ENCODE results near the gene CAPN10.
A peak's percentile ranks its signal among the peaks of the same experiment; 100 is the strongest.

CAPN10 gene

GRCh38 chr2:240575101-240575965, 11.2 kb upstream of the CAPN10 start:
- no peak for DNase-seq

DNA sequence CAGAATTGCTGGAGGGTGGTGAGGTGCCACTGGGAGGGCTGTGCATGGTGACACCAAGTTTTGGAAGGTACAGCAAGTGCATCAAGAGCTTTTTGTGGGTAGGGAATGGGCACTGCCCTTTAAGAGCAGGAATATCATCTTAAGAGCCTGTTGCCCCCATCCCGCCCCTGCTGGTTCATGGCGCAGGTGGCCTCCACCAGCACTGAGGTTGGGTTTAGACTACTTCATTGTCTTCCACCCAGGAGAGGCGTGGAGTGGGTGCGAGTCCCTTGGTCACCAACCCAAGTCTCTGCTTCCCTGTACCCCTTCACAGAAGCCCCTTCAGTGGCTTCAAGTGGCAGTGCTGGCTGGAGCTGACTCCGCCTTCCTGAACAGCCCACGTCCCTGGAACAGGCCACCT, 10.5 kb upstream of the CAPN10 start:
- no peak for DNase-seq

DNA sequence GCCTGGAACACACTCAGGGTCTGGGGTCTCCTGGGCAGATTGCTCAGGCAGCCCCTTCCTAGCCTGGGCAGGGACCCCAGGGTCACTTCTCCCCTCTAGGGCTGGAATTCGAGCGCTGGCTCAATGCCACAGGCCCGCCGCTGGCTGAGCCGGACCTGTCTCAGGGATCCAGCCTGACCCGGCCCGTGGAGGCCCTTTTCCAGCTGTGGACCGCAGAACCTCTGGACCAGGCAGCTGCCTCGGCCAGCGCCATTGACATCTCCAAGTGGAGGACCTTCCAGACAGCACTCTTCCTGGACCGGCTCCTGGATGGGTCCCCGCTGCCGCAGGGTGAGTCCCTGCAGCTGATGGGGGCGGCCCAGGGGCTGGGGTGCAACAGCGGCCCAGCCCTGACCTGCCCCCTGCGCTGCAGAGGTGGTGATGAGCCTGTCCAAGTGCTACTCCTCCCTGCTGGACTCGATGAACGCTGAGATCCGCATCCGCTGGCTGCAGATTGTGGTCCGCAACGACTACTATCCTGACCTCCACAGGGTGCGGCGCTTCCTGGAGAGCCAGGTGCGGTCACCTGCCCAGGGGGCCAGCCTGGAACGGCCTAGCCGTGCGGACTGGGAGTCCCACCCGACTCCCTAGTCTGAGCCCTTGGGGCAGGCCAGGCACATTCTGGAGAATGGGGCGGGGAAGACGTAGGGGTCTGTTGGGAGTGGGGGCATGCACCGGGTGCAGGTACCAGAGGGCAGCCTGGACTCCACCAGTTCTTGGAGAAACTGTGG, 9.9 kb upstream of the CAPN10 start:
- DNase-seq, result no peak

GRCh38 chr2:240577281-240578109, 9.0 kb upstream of the CAPN10 start:
- DNase-seq, result no peak

- no peak for DNase-seq
These were observed 8.5 kb upstream of the CAPN10 start for GRCh38 chr2:240578110-240578450.

GRCh38 chr2:240578488-240578887, 8.0 kb upstream of the CAPN10 start:
- DNase-seq, result no peak

DNA sequence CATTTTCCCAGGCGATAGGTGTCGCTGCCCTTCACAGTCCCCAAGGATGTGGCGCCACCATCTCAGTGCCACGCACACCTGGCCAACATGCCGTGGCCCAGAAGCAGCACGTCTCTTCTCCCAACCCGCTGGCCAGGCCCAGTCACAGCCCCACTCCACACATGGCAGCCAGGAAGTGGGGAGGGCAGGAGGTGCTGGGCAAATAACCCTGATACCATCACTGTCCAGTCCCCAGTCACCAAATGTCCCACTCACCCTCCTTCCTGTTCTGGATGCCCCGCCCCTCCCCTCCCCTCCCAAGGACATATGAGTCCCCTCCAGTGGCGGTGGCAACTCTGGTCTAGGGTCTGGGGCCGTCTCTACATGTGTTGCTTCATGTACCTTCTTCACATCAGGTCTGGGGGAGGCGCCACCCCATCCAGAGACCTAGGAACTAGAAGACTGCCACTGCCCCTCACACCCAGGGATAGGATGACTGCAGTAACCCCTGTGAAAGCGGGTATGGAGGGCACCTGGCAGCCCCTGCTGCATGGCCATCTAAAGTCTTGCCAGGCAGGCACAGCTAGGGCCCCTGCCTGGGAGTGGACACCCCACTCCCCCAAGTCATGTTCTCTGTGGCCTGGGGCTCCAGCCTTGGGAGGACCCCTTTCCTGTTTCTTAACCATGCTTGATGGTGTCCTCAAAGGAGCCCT, 7.3 kb upstream of the CAPN10 start:
- DNase-seq, result no peak

DNA sequence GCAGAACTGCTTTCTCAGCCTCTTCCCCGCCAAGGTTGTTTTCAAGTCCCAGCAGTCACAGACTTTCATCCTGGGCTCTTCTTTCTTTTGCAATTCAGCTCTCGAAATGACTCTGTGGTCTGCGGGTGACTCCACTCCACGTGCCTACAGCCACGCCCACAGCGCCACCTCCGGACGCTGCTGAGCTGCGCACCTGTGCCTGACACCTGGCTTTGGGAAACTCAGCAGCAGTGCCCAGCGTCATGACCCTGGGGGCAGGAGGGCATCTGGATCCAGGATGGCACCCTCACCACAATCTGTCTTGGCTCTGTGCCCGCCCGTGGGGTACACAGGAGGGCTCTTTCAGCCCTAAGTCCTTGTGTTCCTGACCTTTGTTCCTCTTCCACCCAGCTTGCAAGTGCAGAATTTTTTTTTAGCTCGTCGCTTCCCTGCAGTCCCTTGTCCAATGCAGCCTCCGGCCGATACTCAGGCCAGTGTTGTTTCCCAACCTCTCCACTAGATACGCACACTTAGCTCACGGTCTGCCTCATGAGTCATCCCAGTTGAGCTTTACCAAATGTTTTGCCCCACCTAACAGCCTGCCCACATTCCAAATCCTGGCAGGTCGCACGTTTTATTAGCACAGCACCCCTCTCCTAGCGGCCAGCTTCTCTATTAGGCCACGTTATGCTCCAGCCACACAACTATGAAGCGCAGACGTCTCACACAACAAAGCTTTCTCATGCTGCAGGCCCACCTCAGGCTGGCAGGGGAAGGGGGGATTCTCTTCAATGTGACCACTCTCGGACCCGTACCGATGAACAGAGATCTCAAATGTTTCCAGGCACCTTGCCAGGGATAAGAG, 6.5 kb upstream of the CAPN10 start:
- peak; percentile 85 for DNase-seq

GRCh38 chr2:240581811-240582210, 4.7 kb upstream of the CAPN10 start:
- no peak for DNase-seq

GRCh38 chr2:240582781-240583180, 3.8 kb upstream of the CAPN10 start:
- no peak for DNase-seq

- DNase-seq, result no peak
These were observed 2.8 kb upstream of the CAPN10 start for GRCh38 chr2:240583774-240584173.

DNA sequence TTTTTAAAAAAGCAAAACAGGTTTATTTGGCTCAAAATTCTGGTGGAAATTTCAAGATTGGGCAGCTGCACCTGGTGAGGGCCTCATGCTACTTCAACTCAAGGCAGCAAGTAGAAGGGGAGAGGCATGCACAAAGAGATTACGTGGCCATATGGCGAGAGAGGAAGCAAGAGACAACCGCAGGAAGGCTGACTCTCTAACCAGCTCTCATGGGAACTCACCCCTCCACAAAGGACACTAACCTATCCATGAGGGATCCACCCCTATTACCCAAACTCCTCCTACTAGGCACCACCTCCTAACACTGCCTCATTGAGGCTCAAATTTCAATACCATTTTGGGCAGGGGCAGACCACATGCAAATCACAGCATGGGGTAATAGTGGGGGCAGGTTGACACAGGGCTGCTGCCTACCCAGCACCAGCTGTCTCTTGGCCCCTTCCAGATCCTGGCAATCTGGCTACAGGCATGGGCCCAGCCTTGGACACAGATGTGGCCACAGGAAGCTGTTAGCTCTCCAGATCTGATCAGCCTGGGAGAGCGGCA, 2.0 kb upstream of the CAPN10 start:
- no peak for DNase-seq

DNA sequence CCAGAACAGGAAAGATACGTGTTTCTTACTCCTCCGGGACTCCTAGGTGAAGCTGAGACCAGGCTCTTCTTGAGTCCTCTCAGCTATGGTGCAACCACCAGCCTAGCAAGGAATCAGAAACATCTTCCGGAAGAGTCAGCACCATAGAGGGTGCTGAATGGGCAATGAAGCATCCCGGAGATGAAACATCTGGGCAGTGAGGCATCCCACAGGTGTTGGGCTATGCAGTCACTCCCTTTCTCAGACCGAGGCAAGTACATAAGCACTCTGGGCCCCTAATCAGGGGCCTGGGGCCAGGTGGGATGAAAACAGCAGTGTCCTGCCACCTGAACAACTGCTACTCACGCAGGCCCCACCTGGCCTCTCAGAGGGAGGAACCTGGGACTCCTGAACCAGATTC, 1.4 kb upstream of the CAPN10 start:
- no peak for DNase-seq

DNA sequence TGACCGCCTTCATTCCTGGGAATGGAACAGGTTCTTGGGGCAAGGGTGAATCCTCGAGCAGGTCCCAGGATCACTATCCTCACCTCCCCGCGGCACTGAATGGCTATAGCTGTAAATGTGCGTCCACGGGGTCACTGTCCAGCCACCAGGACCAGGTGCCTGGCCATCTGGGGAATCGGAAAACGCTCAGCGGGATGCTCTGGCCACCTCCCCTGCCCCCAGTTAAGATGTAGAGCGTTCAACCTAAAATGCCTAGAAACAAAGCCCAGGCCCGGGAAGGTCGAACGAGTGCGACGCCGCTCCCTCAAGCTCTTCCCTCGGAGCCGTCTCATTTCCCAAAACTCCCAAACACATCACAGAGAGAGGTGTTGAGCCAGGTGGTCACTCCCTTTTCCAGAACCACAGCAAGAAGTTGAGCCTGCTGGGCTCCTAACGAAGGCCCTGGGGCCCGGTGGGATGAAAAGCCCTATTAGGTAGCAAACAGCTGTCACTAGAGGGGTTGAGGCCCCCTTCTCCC, 795 bp upstream of the CAPN10 start:
- DNase-seq, result no peak

DNA sequence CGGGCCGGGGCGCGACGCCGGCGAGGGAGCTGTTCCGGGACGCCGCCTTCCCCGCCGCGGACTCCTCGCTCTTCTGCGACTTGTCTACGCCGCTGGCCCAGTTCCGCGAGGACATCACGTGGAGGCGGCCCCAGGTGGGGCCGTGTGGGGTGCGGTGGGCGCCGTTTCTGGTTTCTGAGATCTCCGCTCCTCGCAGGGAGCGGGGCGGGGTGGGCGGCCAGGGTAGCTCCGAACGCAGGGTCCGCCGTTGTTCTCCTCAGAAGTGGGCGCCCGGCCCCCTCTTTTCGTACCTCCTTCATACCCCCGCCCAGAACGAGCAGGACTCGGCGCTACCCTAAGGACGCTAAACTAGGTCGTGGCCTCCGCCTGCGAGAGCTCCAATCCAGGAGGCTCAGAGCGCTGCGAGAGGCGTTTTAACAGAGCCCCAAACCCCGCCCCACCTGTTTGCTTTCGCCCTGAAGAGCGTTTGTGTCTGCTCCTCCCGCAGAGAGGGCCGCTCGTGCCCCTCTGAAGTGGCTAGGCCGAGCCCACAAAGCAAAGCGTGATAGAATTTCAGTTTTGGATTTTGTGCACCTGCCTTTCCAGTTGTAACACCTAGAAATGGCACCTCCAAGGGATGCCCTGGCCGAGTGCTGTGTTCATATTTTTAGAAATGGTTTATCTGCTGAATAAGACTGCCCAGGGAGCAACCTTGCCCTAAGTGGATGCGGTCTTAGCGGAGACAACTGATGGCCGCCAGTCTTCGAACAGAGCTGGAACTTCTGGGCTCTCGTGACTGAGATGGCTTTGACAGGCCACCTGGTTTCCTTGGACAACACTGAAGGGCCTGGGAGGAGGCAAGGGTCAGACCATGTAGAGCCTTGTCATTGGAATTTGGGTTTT, 626 bp downstream of the CAPN10 start:
- peak; percentile 70 for DNase-seq

DNA sequence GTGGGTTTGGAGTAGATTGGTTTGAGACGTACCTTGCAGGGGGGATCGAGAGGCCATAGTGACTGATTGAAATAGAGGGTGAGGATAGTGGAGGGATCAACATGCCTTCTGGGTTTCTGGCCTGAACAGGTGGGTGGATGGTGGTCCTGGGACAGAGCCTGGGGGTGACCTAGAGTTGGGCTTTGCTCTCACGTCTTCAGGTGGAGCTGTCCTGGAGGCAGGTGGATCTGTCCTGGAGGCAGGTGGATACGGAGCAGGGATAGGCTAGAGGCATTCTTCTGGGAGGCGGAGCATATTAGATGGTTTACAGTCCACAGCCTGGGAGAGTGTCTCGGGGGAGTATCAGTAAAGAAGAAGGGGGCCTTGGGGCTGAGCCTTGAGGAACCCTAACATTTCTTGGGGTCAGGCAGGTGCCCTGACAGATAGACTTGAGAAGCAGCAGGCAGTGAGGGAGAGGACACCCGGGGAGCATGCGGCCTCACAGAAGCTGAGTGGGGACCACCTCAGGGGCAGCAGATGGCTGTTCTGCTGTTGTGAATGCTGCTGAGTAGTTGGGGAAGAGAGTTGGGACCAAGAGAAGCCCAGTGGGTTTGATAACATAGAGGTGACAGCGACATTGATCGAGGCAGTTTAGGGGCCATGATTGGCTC, 1.6 kb downstream of the CAPN10 start:
- no peak for DNase-seq

DNA sequence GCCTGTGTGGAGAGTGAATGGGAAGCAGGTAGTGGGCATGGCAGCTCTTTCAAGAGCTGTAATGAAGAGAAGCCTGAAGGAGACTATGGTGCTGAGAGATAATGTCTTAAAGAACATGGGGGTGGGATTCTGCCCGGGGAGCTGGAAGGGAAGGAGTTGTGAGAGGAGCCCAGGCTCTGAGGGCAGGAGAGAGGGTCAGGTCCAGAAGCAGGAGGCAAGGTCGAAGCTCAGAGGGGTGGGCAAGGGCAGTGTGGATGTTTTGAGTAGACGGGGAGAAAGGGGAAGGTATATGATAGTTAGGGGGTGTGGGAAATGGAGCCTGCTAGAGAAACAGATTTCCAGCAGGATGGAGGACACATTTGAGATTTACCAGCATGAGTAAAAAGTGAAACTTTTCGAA, 2.1 kb downstream of the CAPN10 start:
- DNase-seq, result no peak

- DNase-seq, result no peak
These were observed 2.8 kb downstream of the CAPN10 start for GRCh38 chr2:240589375-240589774.

DNA sequence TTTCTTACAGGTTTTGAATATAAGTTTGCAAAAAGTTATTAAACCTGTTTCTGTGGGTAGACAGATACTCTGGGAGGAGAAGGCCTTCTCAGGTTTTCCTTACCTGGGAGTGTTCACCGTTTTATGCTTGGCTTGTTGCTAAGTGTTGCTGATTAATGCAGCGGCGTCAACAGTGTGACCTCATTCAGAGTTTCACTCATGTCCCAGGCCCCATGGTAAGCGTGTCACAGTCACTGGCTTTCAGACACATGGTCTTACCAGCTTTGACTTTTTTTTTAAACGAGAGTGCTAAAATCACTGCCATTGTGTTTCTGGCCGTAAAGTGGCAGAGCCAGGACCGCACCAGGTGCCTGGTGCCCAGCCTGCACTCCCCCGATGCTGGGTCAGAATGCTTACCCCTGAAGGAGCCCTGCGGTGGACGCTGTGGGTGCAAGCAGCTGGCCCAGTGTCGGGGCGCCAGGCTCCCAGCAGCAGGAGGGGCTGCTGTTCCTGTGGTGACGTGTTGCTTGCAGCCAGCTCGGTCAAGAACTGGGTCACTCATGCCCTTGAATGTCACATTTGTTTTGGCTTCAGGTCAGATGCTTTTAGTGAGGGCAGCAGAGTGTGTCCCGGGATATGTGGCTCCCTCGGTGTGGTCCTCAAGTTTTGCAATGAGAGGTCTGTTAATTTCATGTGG, 3.5 kb downstream of the CAPN10 start:
- DNase-seq, result no peak

Measured in stimulated activated CD4-positive, alpha-beta T cell treated with anti-CD3 and anti-CD28 coated beads, Interleukin-15, amount 100 ng/mL, for 24 hours (primary cell).